LNCAP (cell line): Measurements from ENCODE around the gene NAV2.

Experiments used
- TF ChIP-seq, protein P1 (sequence below): fragments of 450-650 bp; IDR thresholded peaks from 2 replicates; pipeline ENCODE4 v1.5.1; 2017; ENCODE audit warnings: mild to moderate bottlenecking

Gene NAV2

DNA sequence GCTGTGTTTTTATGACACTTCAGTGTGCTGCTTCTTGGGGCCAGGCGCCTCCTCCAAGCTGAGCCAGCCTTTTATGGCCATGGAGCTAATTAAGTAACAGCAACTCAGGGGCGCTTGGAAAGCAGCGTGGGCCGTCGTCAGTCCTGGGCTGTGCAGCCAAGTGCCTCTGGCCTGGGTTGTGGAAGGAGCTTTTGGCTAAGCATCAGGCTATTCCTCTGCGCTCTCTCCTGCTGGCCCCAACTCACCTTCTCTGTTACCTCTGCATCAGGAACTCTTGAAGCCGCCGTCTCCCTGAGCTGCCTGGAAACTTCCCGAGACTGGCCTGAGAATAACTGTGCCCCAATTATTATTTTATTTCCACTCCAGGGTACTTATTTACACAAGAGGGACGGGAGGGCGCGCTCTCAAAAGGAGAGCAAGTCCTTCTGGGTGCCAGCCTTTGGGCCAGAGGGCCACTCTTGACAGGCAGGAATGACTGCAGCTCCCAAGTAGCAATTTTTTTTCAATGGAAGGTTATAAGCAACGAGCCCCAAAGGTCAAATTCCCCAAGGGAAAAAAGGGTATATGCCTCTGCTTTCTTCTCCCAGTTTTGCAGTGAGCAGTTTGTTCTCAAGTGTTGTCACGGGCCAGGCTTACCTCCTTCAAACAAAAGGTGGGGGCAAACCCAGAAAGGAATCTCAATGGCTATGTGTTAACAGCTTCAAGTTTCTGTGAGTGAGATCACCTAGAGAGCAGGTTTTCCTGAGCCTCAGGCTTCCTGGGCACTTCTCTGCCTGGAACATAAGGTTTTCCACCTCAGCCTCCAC is 38.5 kb upstream of the NAV2 start:
- TF ChIP-seq, protein P1, sequence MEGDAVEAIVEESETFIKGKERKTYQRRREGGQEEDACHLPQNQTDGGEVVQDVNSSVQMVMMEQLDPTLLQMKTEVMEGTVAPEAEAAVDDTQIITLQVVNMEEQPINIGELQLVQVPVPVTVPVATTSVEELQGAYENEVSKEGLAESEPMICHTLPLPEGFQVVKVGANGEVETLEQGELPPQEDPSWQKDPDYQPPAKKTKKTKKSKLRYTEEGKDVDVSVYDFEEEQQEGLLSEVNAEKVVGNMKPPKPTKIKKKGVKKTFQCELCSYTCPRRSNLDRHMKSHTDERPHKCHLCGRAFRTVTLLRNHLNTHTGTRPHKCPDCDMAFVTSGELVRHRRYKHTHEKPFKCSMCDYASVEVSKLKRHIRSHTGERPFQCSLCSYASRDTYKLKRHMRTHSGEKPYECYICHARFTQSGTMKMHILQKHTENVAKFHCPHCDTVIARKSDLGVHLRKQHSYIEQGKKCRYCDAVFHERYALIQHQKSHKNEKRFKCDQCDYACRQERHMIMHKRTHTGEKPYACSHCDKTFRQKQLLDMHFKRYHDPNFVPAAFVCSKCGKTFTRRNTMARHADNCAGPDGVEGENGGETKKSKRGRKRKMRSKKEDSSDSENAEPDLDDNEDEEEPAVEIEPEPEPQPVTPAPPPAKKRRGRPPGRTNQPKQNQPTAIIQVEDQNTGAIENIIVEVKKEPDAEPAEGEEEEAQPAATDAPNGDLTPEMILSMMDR = no peak

DNA sequence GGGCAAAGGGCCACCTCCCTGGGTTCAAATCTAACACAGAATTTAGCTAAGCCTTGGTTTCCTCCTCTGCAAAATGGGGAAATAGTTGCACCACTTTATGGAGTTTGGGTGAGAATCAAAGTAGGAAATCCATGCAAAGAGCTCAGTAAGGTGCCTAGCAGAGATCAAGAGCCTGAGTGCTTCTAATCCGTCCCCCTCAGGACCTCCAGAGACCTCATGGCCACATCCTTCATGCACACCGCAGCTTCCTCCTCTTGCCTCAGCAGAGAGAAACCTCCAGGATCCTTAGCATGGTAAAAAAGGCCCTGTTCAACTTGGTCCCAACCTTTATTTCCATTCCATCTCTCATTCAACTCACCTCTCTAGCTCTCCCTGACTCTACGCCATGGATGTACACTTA is 37.8 kb upstream of the NAV2 start:
- TF ChIP-seq, protein P1 = no peak

DNA sequence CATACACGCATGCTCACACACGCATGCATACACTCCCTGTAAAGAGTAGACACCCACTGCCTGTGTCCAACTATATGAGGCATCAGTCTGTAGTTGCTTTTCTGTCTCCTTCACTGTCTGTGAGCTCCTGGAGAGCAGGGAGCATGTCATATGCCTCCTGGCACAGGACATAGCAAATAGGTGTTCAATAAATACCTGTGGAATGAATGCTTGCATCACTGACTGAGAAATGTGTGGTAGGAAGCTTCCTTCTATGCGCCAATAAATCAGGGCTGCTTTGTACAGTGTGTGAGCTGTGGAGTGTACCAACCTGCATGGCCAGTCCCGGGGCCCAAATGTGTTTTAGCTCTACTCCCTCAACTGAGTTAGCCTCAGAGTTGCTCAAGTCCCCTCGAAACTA is 37.2 kb upstream of the NAV2 start:
- TF ChIP-seq, protein P1 = no peak

DNA sequence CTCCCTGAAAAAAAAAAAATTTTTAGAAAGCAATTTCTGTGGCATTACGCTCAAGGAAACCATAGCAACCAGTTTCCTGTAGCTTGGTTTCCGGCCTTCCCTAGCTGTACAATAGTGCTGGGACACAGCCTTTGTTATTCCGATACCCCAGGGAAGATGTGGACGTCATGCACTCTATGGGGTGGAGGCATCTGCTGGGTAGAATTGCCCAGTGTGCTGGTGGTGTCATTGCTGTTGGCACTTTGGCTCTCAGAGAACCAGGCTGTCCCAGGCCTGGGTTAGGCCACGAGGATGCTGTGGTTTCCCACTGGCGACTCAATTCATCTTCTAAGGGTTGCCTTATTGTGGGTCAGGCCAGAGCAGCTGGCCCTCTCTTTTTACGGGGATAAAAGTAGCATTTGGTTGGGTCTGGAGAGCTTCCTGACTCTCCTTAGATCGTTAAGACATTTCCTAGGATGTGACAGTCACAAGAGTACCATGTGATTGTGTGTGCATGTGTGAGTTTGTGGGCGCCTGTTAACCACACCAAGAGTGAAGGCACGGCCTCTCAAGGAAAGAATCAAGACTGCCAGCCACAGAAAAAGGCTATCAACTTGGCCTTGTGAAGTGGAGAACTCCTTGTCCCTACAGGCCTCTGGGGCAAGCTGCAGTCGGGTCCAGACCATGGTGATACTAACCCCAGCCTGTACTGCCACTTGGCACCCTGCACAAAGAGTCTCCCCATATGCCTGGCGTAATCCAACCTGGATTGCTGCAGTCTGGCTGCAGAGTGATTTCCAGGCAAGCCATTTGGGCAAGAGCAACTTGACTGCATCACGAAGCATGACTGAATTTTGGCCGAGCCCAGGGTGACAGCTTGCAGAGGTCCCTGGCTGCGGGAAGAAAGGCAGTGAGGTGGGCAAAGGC is 35.9 kb upstream of the NAV2 start:
- TF ChIP-seq, protein P1 = no peak

DNA sequence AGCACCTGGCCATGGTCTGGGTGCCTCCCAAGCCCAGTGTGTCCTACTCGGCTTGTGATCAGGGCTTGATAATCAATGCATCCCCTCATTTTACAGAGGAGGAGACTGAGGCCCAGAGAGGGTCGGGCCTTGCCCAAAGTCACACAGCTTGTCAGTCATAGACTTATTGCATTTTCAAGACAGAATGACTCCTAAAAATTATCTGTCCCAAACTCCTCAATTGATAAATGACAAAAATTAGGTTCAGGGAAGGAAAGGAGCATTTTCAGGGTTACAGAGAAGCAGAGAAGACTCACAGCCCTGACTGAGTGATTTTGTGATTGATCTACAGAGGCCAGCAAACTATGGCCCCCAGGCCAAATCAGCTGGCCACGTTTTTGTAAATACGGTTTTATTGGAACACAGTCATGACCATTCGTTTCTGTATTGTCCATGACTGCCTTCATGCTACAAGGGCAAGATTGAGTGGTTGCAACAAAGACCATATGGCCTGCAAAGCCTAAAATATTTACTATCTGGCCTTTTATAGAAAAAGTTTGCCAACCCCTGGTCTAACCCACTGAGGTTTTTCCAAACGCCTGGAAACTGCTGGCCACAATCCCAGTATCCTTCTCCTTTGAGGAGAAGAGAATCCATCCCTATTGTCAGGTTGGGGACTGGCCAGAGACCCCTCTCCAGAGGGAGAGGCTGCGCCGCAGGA is 35.1 kb upstream of the NAV2 start:
- TF ChIP-seq, protein P1 = no peak

GRCh38 chr11:19679952-19680828 is 32.4 kb upstream of the NAV2 start:
- TF ChIP-seq, protein P1 = no peak
